BE2C (cell line): Measurements from ENCODE around the gene GLUD1.

Experiments
- DNase-seq: peaks from one replicate; pipeline ENCODE4 v3.0.0-alpha.2; 2020
- H3K27me3 ChIP-seq: fragments of 250-450 bp; sonication (Bioruptor Pico); 2 replicates; pipeline ENCODE4 v1.5.1; 2020; ENCODE audit warnings: mild to moderate bottlenecking
- H3K36me3 ChIP-seq: fragments of 250-450 bp; sonication (Bioruptor Pico); 2 replicates; pipeline ENCODE4 v1.5.1; 2020; ENCODE audit warnings: mild to moderate bottlenecking
- H3K4me1 ChIP-seq: fragments of 250-450 bp; sonication (Bioruptor Pico); 2 replicates; pipeline ENCODE4 v1.5.1; 2020
- H3K4me3 ChIP-seq: 2 replicates; pipeline ENCODE4 v1.5.1; 2011; ENCODE audit warnings: low read depth, low read length
- H3K9me3 ChIP-seq: fragments of 250-450 bp; sonication (Bioruptor Pico); 2 replicates; pipeline ENCODE4 v1.5.1; 2020
- CTCF ChIP-seq: IDR thresholded peaks from 2 replicates; pipeline ENCODE4 v1.5.1; 2012; ENCODE audit warnings: mild to moderate bottlenecking, low read depth, low read length

GLUD1 gene

GRCh38 chr10:87064651-87065050 lies 30.0 kb downstream of the GLUD1 start:
- peaks cover 24% of the 10 kb centered on the region for H3K36me3 ChIP-seq
- H3K4me3 ChIP-seq: no peak overlapping the region
- no peak for DNase-seq
- no peaks in the 10 kb centered on the region for H3K9me3 ChIP-seq
- H3K27me3 ChIP-seq: no peaks in the 10 kb centered on the region
- no peaks in the 10 kb centered on the region for H3K4me1 ChIP-seq
- TF ChIP-seq CTCF: no peak

GRCh38 chr10:87060280-87060928 lies 34.2 kb downstream of the GLUD1 start:
- H3K27me3 ChIP-seq: no peaks in the 10 kb centered on the region

GRCh38 chr10:87059401-87059800 lies 35.2 kb downstream of the GLUD1 start:
- peaks cover 30% of the 10 kb centered on the region for H3K36me3 ChIP-seq
- no peaks in the 10 kb centered on the region for H3K9me3 ChIP-seq
- no peaks in the 10 kb centered on the region for H3K4me1 ChIP-seq
- TF ChIP-seq CTCF: no peak
- H3K4me3 ChIP-seq: no peak overlapping the region
- DNase-seq: no peak
- no peaks in the 10 kb centered on the region for H3K27me3 ChIP-seq

More at GRCh38 chr10:87060280-87060928, 34.2 kb downstream of the GLUD1 start:
- Histone ChIP-seq H3K36me3 (peaks cover 30% of the 10 kb centered on the region), H3K4me3 (no peak overlapping the region), H3K4me1 (no peaks in the 10 kb centered on the region), H3K9me3 (no peaks in the 10 kb centered on the region)
- no peak for TF ChIP-seq CTCF
- no peak for DNase-seq

- no peak overlapping the region for H3K4me3 ChIP-seq
- no peak for TF ChIP-seq CTCF
- H3K36me3 ChIP-seq: peaks cover 30% of the 10 kb centered on the region
- H3K4me1 ChIP-seq: no peaks in the 10 kb centered on the region
- H3K9me3 ChIP-seq: no peaks in the 10 kb centered on the region
- no peak for DNase-seq
- no peaks in the 10 kb centered on the region for H3K27me3 ChIP-seq
Measured at GRCh38 chr10:87058171-87058570, 36.5 kb downstream of the GLUD1 start.

GRCh38 chr10:87054373-87055295 lies 40.0 kb downstream of the GLUD1 start:
- DNase-seq: no peak
- peaks cover 23% of the 10 kb centered on the region for H3K36me3 ChIP-seq
- no peaks in the 10 kb centered on the region for H3K9me3 ChIP-seq
- TF ChIP-seq CTCF: no peak
- no peaks in the 10 kb centered on the region for H3K27me3 ChIP-seq
- H3K4me1 ChIP-seq: no peaks in the 10 kb centered on the region
- no peak overlapping the region for H3K4me3 ChIP-seq
